GM18909 (cell line): Measurements from ENCODE around the gene NRG3.

ENCODE experiments used
- ATAC-seq: cut with Tn5 transposase; IDR thresholded peaks from one replicate; pipeline ENCODE4 v1.9.1; 2021; ENCODE audit warnings: mild to moderate bottlenecking; ENCODE audit not compliant: unreplicated experiment, poor library complexity

The NRG3 gene

DNA sequence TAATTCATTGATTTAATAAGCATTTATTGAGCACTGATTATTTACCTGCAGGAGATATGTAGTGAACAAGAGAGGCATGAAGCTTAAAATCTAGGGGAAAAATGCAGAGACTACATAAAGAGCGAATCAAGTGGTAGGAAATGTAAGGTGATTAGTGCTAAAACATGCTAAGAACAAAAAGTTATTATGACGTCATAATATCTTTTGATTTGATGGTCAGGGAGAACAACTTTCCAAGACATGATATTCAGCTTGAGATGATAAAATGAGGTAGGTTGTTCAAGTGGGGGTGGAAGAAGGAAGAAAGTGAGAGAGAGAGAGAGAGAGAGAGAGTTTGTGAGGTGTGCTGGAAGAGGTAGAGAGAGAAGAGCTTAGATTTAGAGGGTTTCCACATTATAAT, 317.7 kb downstream of the NRG3 start:
- ATAC-seq = no peak

DNA sequence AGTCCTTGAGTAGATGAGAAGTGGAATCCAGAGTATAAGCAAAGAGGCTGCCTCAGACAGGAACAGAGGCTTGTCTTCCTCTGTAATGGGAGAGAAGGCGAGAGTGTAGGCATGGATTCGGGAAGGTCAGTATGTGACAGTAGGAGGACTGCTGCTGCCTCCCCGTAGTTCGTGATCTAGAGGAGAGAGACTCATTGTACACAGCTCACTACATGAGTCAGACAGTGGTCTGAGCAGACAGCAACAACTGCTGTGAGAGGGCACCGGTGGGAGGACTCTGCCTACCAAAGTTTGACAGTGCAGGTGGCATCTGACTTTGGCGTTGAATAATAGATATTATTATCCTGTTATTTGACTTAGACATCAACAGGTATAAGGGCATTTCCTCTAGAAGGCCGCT, 319.4 kb downstream of the NRG3 start:
- ATAC-seq = no peak

DNA sequence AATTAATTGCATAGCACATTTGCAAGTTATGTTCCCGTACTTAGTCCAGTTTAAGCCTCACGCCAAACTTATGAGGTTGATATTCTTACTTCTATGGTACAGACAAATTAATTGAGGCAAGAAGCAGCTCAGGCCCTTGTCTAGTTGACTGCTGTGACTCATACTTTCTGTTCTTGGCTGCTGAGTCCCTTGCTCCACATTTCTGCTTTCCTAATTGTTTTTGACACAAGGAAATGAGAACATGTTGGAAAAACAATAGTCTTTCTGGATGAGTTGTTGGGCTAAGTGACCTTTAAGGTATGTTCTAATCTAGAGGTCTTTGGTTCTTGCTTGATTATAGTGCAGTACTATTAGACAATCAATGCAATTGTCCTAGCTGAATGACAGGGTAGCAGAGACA, 331.8 kb downstream of the NRG3 start:
- ATAC-seq = no peak

DNA sequence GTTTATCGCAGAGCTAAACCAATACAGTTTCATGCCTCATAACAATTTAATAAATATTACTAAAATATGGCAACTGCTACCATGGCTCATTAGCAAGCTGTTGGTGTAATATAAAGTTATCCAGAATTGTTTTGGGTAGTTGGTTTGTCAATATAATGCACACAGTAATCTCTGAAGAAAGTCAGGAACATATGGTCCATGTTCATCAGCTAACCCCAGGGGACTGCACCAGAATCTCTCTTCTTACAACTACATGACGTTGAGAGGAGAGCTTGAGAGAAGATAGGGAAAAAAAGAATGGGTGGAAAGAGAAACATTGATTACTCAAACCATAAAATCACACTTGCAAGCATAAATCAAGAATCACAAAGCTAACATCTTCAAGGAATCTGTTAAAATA, 333.7 kb downstream of the NRG3 start:
- no peak for ATAC-seq

DNA sequence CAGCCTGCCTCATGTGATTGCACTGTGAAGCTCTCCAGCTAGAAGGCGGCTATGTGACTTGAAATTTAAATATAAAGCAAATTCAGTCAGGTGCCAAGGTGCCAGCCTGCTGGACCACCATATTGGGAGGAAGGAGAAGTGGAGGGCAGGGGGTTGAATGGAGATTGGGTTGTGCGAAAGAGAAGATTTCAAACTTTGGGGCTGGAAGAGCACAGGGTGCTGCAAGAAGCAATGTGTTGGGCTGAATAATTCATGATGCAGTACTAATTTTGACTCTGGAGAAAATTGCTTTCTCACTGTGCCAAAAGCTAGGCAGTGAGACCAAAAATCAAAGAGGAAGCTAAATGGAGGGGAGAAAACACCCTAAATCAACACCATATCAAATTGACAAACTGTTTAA, 335.3 kb downstream of the NRG3 start:
- ATAC-seq = no peak

DNA sequence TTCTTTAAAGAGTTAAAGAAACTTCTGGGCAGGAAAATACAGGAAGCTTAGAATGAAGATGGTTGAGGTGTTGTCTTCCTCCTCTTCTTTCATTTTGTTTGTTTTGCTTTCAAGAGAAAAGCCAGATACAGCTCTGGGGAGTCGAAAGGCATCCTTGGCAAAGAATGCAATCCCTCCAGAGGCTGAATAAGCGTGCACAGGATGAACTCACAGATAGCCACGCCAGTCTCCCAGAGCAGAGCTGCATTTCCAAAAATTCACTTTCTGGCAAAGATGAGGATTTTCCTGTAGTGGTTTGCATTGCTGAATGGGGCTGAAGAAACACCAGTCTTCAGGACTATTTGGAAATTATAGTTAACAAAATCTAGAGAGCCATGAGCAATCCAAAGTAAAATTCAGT, 336.4 kb downstream of the NRG3 start:
- no peak for ATAC-seq

DNA sequence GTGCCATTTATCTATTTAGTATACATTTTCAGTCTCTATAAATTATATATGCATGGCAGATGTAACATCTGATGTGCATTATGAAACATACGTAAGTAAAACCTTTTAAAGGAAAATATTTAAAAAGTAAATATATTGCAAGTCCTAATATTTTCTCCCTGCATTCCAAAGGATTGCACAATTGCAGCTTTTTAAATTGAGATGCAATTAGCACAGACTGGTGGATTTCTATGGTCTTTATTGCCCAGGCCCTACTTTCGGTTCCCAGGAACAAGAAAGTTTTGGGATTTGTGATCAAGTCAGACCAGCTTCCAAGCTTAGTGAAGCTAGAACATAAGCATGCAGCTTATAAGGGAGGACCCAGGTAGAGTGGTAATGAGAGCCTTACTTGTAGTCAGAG, 337.8 kb downstream of the NRG3 start:
- no peak for ATAC-seq

DNA sequence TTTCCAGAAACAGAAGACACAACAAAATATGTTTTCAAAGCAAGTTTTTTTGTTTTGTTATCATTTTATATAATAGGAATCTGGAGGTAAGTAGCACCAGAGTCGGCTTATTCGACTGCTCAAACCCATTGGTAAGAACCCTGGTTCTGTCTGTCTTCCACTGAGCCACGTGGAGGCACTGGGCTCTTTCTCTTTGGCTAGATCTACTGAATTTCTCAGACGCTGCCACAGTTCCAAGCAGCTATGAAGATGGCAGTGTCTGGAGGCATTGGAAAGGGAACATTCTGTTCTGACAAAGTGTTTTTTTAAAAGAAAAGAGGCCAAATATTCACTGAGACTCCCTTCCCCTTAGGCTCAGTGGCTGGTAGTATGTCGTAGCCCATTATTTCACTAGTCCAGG, 338.8 kb downstream of the NRG3 start:
- ATAC-seq = no peak

DNA sequence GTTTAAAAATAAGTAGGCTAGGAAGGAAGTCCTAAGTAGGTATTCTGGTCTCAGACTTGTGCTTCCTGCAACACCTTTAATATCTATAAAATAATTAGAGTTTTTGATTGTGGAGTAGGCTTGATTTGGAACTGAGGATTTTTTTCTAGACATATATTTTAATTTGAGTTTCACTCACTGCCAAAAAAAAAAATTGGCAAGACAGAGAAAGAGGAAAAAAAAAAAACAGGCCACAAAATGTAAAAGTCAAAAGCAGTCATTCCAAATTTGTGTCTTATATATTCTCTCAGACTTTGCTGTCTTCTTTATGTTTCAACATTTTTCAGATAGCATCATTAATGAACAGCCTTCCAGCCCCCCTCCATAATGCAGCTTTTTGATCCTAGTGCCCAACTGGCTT, 346.1 kb downstream of the NRG3 start:
- ATAC-seq = no peak

DNA sequence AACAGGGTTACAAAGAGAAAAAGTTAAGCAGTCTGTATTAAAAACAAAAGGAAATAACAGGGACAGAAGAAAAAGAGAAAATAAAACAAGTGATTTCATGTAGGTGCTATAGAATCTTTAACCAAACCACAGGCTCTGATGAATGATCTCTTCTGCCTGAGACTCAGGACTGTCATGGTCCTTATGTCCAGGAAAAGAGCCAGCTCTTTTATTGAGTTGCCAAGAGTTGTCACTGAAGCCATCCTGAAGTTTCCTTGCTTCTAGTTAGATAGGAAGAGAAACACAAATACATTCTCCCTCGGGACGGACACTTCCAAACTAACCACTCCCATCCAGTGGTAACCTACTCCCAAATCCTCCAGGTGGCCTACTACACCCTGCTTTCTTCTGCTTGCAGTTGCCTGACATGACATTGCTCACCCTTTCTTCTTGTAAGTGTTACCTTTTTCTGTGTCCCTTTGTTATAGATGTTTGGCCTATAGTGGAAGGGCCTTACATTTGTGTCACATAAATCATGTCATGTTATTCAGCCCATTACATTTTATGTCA, 346.7 kb downstream of the NRG3 start:
- no peak for ATAC-seq

DNA sequence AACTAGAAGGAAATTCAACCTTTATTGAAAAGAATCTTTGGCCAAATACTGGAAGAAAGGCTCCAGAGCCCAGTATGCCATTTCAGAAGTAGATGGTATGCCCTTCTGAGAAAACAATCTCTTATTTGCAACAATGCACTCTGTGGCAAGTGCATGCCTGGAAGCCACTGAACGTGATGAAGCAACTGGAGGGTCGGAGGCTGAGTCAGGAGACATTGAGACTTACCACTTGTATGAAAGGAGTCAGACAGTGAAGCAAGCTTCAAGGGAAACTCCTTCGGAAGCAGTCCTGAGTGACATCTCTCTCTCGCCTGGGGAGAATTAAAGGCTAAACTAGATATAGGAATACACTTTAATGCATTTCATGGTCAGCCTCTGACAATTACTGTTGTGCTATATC, 353.7 kb downstream of the NRG3 start:
- no peak for ATAC-seq

DNA sequence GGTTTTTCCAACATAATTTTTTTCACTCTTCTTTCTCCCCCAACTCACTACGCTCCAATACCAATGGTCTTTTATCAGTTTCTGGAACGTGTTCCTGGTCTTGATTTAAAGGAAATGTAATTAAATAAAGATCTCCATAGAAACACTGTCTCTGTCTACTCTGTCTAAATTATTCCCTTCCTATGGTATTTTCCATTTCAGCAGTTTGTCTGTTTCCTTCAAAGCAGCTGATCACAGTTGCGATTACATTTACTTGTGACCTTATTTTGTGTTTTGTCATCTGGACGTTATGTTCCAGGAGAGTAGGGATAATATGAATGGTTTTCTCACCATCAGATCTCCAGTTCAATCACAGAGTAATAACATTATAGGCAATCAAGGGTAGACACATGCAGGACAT, 359.2 kb downstream of the NRG3 start:
- no peak for ATAC-seq

DNA sequence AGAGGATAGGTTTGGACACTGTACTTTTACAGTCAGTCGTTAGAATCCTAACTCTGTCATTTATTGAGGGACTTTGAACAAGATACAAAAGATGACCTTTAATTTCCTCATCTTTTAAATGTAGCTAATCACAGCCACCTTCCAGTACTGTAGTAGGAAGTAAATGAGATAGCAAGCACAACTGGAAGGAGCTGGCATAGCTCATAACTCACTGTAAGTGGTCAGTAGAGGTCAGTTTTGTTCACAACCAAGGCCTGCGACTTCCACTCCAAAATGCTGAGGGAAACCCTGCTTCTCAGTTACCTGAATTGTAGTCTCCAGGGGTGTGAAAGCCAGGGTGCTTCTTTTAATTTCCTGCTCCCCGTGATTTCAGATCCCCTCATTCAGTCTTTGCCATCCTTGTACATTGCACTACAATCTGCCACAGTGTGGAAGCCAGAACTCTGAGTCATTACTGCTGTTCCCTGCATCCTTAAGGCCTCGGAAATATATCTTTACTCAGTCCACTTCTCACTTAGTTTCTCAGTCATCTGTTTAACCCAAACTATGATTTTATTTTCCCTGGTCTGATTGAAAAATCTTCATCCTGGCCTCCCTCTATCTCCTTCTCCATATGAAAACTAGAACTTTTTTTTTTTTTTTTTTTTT, 361.2 kb downstream of the NRG3 start:
- ATAC-seq = no peak

DNA sequence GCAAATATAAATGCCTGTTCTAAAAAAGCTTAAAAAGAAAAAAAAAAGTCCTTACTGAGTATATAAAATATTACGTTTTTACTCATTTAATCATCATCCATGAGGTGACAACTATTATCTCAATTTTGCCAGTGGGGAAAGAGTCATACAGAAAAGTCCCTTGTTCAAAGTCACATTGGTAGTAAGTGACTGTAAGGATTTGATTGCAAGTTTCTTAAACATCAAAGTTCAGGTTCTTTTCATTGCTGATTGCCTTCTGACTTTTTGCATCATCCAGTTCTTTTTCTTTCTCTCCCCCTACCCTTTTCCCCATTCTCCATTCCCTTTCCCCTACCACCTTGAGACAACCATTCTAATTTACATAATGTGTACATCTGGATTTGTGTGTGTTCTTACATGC, 363.3 kb downstream of the NRG3 start:
- ATAC-seq = no peak

DNA sequence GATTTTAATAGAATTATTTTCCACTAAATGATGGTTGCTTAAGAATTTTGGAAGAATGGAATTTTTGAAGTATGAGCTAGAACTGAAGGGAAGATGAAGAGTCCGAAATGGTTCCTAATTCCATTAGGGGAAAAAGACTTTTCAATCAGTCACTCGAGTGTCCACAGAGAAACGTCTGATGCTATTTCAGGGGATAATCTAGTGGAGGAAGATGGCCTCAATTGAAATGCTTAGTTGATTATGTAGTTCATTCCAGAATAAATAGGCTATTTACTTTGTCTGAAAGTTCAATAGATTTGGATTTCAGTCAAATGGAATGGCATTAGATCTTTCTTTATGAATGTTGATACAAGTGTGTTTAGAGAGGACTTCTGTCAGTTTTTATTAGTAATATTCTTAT, 365.4 kb downstream of the NRG3 start:
- no peak for ATAC-seq

DNA sequence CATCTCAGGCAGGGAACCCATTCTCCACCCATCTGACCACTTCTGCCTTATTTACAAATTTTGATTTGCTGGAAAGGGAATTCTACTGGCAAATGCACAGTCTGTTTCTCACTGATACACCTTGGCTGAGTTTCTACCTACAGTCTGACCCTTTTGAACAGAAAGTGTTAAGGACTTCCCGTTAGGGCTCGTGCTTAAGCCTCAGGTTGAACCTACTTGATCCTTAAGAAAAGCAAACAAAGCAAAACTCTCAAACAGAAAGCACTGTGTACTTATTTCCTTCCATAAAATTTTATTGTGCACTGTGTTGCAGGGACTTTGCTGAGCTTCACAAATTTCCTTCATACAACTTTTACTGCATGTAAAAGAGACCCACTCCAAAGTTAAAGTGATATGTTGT, 367.8 kb downstream of the NRG3 start:
- ATAC-seq = no peak

DNA sequence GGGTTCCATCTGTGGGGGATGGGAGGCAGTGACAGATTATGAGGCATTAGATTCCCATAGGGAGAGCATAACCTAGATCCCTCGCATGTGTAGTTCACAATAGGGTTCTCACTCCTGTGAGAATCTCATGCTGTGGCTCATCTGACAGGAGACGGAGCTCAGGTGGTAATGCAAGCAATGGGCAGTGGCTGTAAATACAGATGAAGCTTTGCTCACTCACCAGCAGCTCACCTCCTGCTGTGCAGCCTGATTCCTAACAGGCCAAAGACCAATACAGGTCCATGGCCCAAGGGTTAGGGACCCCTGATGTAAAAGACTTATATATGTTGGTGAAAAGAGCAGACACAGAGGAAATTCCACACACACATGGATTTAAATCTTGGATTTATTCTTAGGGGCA, 370.2 kb downstream of the NRG3 start:
- no peak for ATAC-seq

DNA sequence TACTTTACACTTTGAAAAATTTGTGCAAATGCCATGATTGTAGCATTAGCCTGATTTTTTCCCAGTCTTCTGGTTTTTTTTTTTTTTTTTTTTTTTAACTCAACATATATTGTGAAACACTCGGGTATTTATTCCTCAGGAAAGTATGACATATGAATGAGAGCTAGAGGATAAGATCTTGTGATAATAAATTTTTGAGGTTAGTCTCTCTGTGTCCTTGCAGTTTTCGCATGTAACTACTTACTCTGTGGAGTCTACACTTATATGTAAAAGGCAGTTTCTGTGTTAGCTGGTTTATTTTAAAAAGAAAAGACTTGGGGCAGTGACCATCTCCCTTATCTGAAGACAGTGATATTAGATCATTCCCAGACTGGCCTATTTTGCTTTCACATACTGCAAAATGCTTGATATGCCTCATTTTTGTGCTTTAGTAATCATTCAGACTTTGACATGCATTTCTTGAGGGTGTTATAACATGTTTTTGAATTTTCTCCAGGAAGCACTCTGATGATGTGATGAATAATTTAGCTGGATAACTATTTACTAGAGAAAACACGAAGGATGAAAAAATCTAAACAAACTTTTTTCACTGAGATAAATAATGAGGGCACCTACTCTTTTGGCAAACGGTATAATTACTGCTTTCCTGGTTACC, 371.0 kb downstream of the NRG3 start:
- no peak for ATAC-seq

DNA sequence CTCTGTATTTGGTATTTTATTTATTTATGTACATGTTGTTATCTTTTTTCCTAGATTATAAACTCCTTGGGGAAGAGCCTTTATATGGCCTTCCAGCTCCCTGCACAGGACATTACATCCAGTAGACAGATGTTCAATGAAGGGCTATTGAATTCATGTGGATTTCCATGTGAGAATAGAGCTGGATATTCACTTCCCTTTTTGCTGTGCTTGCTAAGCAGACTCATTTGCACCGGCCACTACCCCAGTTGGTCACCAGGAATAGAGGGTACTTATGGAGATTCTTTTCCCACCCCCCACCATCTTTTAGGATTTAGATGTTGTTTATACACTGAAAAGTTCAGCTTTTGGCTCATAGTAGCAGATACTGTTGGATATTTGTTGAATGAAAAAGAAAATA, 374.1 kb downstream of the NRG3 start:
- no peak for ATAC-seq

DNA sequence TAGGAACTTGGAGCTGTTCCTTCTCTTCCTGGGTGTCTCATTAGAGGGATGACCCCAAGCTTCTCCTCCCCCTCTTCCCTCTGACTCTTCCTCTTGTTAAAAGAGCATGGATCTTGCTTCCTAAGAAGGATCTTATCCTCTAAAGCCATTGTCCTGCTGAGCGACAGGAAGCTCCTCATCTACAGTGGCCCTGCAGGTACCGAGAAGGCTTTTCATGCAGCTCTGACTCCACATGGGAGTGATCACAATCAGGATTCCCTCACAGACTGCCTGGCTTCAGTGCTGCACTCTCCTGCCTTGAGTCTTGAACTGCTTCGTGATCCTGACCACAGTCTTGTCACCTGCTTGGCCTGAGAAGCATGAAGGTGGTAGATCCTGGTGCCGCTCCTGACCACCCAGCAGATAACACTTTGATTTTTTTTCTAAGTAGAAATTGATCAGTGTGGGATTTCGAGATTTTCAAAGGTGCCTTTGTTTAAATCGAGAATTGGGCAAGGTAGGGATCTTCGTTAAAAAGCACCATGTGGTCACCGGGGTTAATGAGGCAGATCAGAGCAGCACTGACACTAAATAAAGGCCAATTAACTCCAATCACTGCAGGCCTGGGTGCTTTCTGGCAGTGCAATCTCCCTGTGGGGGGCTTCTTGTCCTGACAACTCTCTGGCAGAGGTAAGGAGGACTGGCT, 376.4 kb downstream of the NRG3 start:
- ATAC-seq = no peak

DNA sequence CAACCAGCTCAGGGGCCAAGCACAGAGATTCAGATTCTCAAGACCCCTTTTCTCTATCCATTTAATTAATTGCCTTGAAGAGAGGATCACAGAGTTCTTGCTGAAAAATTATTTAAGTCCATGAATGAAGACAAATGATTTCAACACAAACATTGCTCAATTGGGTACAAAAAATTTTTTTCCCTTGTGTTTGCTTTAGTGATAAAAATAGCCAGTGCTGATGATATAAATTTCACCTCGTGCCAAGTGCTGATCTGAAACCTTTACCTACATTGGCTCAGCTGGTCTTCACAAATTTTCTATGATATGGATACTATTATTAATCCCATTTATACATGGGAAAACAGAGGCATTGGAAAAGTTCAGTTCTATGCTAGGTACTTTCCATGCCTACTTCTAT, 377.1 kb downstream of the NRG3 start:
- no peak for ATAC-seq

DNA sequence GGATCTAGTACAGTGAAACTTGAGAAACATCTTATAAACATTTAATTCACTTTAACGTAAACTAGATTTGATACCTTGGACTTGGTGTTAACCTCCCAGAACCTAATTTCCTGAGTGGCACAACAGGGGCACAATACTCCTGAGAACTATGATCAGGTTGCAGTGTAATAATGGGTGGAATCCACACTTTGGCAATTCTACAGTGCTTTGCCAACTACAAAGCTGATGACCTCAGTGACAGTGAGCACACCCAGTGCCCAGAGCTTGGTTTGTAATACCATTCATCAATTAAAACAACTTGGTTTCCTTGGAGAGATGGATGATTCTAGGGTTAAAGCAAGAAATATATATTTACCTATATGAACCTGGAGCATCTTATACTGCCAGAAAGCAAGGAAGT, 379.2 kb downstream of the NRG3 start:
- ATAC-seq = no peak
